ENCODE data around the gene DNAH9.

Gene DNAH9

GRCh38 chr17:11980813-11981212 lies 382.5 kb downstream of the DNAH9 start:
- DNase-seq (ENCODE audit: low read depth in 2 of 2): no peak

GRCh38 chr17:11981862-11982261 lies 383.6 kb downstream of the DNAH9 start:
- DNase-seq (ENCODE audit: low read depth in 2 of 2): no peak

GRCh38 chr17:11986179-11986941 lies 388.1 kb downstream of the DNAH9 start:
- no peak for DNase-seq (ENCODE audit: low read depth in 2 of 2)

DNA sequence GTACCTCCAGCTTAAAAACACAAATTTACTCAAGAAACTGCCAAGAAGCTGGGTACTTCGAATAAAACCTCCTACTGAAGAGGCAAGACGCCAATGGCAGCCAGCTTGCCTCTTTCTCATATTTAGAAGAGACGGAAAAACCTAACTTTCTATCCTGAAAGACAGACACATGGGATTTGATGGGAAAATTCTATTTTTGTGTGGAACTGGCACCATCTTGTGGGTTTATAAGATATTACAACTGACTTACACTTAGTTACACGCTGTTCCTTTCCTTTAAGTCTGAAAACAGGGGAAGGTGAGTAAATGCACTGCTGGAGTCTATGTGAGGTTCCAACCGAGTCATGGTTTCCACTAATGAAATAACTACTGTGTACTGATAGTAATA lies 388.7 kb downstream of the DNAH9 start:
- no peak for DNase-seq (ENCODE audit: low read depth in 2 of 2)

- DNase-seq (ENCODE audit: low read depth in 2 of 2): no peak
These were observed 392.2 kb downstream of the DNAH9 start for GRCh38 chr17:11990363-11990983.

- no peak for DNase-seq (ENCODE audit: low read depth in 2 of 2)
These were observed 393.2 kb downstream of the DNAH9 start for GRCh38 chr17:11991461-11991860.

GRCh38 chr17:11996722-11997146 lies 398.5 kb downstream of the DNAH9 start:
- peak in 1 of 2 experiments; percentile 20 for DNase-seq (ENCODE audit: low read depth in 2 of 2)

GRCh38 chr17:11997147-11997971 lies 399.1 kb downstream of the DNAH9 start, which contains the start of gene ZNF18:
ZNF18 (minus strand) TSS chr17:11997475; CDS start chr17:11992829, 4,646 bp downstream.
- peak; percentile 89 to 93 for DNase-seq (ENCODE audit: low read depth in 2 of 2)

GRCh38 chr17:11997972-11998233 lies 399.6 kb downstream of the DNAH9 start:
- no peak for DNase-seq (ENCODE audit: low read depth in 2 of 2)

DNA sequence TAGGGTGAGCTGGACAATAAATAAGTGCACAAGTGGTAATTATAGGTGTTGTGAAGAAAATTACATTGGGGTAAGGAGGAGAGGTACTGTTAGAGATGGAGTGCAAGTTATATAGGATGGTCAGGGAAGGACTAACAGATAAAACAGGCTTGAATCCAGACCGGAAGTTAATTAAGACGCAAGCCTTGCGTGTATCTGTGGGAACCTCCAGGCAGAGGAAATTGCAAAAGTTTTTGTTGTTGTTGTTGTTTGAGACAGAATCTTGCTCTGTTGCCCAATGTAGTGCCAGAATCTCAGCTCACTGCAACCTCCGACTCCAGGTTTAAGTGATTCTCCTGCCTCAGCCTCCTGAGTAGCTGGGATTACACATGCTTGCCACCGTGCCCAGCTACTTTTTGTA lies 401.4 kb downstream of the DNAH9 start:
- no peak for DNase-seq (ENCODE audit: low read depth in 2 of 2)

DNA sequence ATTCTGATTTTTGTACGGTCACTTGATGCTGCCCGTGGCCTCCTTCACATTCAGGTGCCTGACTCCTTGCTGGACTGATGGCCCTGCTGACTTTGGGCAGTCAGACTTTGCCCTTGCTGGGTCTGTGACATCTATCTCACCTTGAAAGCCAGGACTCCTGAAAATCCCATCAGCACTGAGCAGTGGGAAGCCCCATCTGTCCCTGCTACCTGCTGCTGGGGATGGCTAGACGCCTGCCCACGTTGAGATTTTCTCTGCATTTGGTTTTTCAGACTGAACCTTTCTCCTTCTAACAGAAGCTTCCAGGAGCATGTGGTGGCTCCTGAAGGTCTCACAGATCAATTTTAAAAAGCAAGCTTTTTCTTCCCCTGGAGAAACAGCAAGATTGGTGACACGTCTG lies 409.2 kb downstream of the DNAH9 start:
- DNase-seq (ENCODE audit: low read depth in 2 of 2): no peak
